ENCODE data around the gene AGPAT2. TPM values are rescaled to one million over a fixed set of nuclear protein-coding genes. Genes with fewer than 3 reads are reported as not detected.

AGPAT2 gene
- total RNA-seq, 1 experiment from 2014 or later = 77.9 TPM

GRCh38 chr9:136651860-136652259 lies 35.4 kb downstream of the AGPAT2 start:
- ChIA-PET CTCF (no interaction called here), POLR2A (interaction anchor here (0.7 to 0.8 kb wide), 2 partner anchors 10 to 32 kb away, joined by 8 to 9 read pairs; no protein-coding TSS in a partner anchor)
- H3K27me3 ChIP-seq (ENCODE audit: control insufficient read depth, insufficient read depth, low read length) = no peaks in the 10 kb centered on the region
- H3K9me3 ChIP-seq (ENCODE audit: control insufficient read depth, insufficient read depth, low read depth, low read length) = no peaks in the 10 kb centered on the region
- intact Hi-C loops (cut with micrococcal nuclease; ENCODE audit: unreplicated experiment) = no loop called here
- H3K36me3 ChIP-seq (ENCODE audit: control insufficient read depth, insufficient read depth, low read length) = no peaks in the 10 kb centered on the region
- H3K27ac ChIP-seq (ENCODE audit: low read length) = no peak overlapping the region
- in situ Hi-C loops (cut with HindIII; ENCODE audit: low pct_unique_long_range_greater_than_20kb, low sequenced_read_pairs) = no loop called here
- DNase-seq (ENCODE audit: low read depth, low spot score) = no peak
- H3K4me1 ChIP-seq (ENCODE audit: control insufficient read depth, insufficient read depth, low read length) = no peaks in the 10 kb centered on the region; the same call in none of the 2 replicates
- ATAC-seq = no peak
- BruUV-seq (replicated peaks) = no TSS peak
- TF ChIP-seq TCF7L2 (IDR thresholded peaks at IDR 0.05; ENCODE audit: low read depth, low read length) (no peak), SIN3A (IDR thresholded peaks at IDR 0.05; ENCODE audit: borderline replicate concordance, insufficient read depth, low read depth, low read length) (no peak), POLR2AphosphoS5 (IDR thresholded peaks at IDR 0.05; ENCODE audit: low read depth, low read length) (no peak), REST (IDR thresholded peaks at IDR 0.05; ENCODE audit: insufficient read depth in 1 of 2, low read depth in 2 of 2, low read length in 1 of 2) (no peak), CTCF (IDR thresholded peaks at IDR 0.05) (no peak)
- no peak overlapping the region for H3K4me3 ChIP-seq (ENCODE audit: low read depth in 2 of 2, low read length in 2 of 2)

- no peaks in the 10 kb centered on the region for H3K36me3 ChIP-seq (ENCODE audit: control insufficient read depth, insufficient read depth, low read length)
- DNase-seq (ENCODE audit: low read depth, low spot score) (no peak), ATAC-seq (no peak)
- no peak overlapping the region for H3K4me3 ChIP-seq (ENCODE audit: low read depth in 2 of 2, low read length in 2 of 2)
- TF ChIP-seq REST (IDR thresholded peaks at IDR 0.05; ENCODE audit: insufficient read depth in 1 of 2, low read depth in 2 of 2, low read length in 1 of 2) (no peak), POLR2AphosphoS5 (IDR thresholded peaks at IDR 0.05; ENCODE audit: low read depth, low read length) (no peak), TCF7L2 (IDR thresholded peaks at IDR 0.05; ENCODE audit: low read depth, low read length) (no peak), CTCF (IDR thresholded peaks at IDR 0.05) (no peak), SIN3A (IDR thresholded peaks at IDR 0.05; ENCODE audit: borderline replicate concordance, insufficient read depth, low read depth, low read length) (no peak)
- intact Hi-C loops (cut with micrococcal nuclease; ENCODE audit: unreplicated experiment) (no loop called here), in situ Hi-C loops (cut with HindIII; ENCODE audit: low pct_unique_long_range_greater_than_20kb, low sequenced_read_pairs) (no loop called here)
- H3K4me1 ChIP-seq (ENCODE audit: control insufficient read depth, insufficient read depth, low read length) = no peaks in the 10 kb centered on the region; the same call in none of the 2 replicates
- no peaks in the 10 kb centered on the region for H3K9me3 ChIP-seq (ENCODE audit: control insufficient read depth, insufficient read depth, low read depth, low read length)
- H3K27ac ChIP-seq (ENCODE audit: low read length) = no peak overlapping the region
- no TSS peak for BruUV-seq (replicated peaks)
- H3K27me3 ChIP-seq (ENCODE audit: control insufficient read depth, insufficient read depth, low read length) = no peaks in the 10 kb centered on the region
- POLR2A ChIA-PET = interaction anchor here (0.6 kb wide), 1 partner anchor 175 kb away, joined by 3 read pairs; no protein-coding TSS in a partner anchor
- CTCF ChIA-PET = no interaction called here
Measured at GRCh38 chr9:136650648-136651047, 36.6 kb downstream of the AGPAT2 start.
